ENCODE results near the gene PIP4P1. TPM values are rescaled to one million over a fixed set of nuclear protein-coding genes. Genes with fewer than 3 reads are reported as not detected.

PIP4P1 gene
- total and polyA plus RNA-seq, 10 of the 15 experiments (the other 5 are each of a cell fraction or from before 2014, with no cell fraction given), result 19.1 to 47.4 (median 39.7) TPM

- TF ChIP-seq, protein P1, sequence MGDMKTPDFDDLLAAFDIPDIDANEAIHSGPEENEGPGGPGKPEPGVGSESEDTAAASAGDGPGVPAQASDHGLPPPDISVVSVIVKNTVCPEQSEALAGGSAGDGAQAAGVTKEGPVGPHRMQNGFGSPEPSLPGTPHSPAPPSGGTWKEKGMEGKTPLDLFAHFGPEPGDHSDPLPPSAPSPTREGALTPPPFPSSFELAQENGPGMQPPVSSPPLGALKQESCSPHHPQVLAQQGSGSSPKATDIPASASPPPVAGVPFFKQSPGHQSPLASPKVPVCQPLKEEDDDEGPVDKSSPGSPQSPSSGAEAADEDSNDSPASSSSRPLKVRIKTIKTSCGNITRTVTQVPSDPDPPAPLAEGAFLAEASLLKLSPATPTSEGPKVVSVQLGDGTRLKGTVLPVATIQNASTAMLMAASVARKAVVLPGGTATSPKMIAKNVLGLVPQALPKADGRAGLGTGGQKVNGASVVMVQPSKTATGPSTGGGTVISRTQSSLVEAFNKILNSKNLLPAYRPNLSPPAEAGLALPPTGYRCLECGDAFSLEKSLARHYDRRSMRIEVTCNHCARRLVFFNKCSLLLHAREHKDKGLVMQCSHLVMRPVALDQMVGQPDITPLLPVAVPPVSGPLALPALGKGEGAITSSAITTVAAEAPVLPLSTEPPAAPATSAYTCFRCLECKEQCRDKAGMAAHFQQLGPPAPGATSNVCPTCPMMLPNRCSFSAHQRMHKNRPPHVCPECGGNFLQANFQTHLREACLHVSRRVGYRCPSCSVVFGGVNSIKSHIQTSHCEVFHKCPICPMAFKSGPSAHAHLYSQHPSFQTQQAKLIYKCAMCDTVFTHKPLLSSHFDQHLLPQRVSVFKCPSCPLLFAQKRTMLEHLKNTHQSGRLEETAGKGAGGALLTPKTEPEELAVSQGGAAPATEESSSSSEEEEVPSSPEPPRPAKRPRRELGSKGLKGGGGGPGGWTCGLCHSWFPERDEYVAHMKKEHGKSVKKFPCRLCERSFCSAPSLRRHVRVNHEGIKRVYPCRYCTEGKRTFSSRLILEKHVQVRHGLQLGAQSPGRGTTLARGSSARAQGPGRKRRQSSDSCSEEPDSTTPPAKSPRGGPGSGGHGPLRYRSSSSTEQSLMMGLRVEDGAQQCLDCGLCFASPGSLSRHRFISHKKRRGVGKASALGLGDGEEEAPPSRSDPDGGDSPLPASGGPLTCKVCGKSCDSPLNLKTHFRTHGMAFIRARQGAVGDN (IDR thresholded peaks at IDR 0.05), result no peak
- TF ChIP-seq FOXM1 (IDR thresholded peaks at IDR 0.05; ENCODE audit: low read depth, low read length) (no peak), ATF7 (IDR thresholded peaks at IDR 0.05; ENCODE audit: low read depth) (no peak), KLF5 (IDR thresholded peaks at IDR 0.05; ENCODE audit: partially characterized antibody) (peak; percentile 55), POU2F2 (IDR thresholded peaks at IDR 0.05; ENCODE audit: borderline replicate concordance, low read depth, low read length) (peak; percentile 93; the same call in 2 of the 3 replicates), TCF7 (IDR thresholded peaks at IDR 0.05; ENCODE audit: borderline replicate concordance) (no peak), HDGF (IDR thresholded peaks at IDR 0.05) (0 out of 2 replicates have a peak, but pooled peaks have one; percentile 43), DPF2 (IDR thresholded peaks at IDR 0.05) (peak; percentile 62), BRCA1 (IDR thresholded peaks at IDR 0.05; ENCODE audit: low read depth, low read length) (no peak), ETV6 (conservative IDR thresholded peaks at IDR 0.05 in 1 of 2, IDR thresholded peaks at IDR 0.05 in 1 of 2; ENCODE audit: borderline replicate concordance in 1 of 2, low read depth in 1 of 2) (no peak), RUNX3 (IDR thresholded peaks at IDR 0.05; ENCODE audit: low read length) (0 out of 2 replicates have a peak, but pooled peaks have one; percentile 8), RELA (IDR thresholded peaks at IDR 0.05; ENCODE audit: borderline replicate concordance, partially characterized antibody) (no peak), RBBP5 (conservative IDR thresholded peaks at IDR 0.05) (no peak), NFXL1 (IDR thresholded peaks at IDR 0.05; ENCODE audit: borderline replicate concordance) (no peak), NFIC (IDR thresholded peaks at IDR 0.05; ENCODE audit: low read depth, low read length) (no peak), ZBTB11 (CRISPR knock-in tag; IDR thresholded peaks at IDR 0.05) (no peak)
- TF ChIP-seq, protein P2, sequence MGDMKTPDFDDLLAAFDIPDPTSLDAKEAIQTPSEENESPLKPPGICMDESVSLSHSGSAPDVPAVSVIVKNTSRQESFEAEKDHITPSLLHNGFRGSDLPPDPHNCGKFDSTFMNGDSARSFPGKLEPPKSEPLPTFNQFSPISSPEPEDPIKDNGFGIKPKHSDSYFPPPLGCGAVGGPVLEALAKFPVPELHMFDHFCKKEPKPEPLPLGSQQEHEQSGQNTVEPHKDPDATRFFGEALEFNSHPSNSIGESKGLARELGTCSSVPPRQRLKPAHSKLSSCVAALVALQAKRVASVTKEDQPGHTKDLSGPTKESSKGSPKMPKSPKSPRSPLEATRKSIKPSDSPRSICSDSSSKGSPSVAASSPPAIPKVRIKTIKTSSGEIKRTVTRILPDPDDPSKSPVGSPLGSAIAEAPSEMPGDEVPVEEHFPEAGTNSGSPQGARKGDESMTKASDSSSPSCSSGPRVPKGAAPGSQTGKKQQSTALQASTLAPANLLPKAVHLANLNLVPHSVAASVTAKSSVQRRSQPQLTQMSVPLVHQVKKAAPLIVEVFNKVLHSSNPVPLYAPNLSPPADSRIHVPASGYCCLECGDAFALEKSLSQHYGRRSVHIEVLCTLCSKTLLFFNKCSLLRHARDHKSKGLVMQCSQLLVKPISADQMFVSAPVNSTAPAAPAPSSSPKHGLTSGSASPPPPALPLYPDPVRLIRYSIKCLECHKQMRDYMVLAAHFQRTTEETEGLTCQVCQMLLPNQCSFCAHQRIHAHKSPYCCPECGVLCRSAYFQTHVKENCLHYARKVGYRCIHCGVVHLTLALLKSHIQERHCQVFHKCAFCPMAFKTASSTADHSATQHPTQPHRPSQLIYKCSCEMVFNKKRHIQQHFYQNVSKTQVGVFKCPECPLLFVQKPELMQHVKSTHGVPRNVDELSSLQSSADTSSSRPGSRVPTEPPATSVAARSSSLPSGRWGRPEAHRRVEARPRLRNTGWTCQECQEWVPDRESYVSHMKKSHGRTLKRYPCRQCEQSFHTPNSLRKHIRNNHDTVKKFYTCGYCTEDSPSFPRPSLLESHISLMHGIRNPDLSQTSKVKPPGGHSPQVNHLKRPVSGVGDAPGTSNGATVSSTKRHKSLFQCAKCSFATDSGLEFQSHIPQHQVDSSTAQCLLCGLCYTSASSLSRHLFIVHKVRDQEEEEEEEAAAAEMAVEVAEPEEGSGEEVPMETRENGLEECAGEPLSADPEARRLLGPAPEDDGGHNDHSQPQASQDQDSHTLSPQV (IDR thresholded peaks at IDR 0.05), result no peak
- TF ChIP-seq, protein P3, sequence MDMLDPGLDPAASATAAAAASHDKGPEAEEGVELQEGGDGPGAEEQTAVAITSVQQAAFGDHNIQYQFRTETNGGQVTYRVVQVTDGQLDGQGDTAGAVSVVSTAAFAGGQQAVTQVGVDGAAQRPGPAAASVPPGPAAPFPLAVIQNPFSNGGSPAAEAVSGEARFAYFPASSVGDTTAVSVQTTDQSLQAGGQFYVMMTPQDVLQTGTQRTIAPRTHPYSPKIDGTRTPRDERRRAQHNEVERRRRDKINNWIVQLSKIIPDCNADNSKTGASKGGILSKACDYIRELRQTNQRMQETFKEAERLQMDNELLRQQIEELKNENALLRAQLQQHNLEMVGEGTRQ (IDR thresholded peaks at IDR 0.05; ENCODE audit: borderline replicate concordance, low read depth, low read length), result no peak
Observed at GRCh38 chr14:20469242-20469889, 8.1 kb upstream of the PIP4P1 start, which contains the start of gene PNP (continued).
